PC-3 (cell line): Measurements from ENCODE around the gene LANCL2. TPM values are rescaled to one million over a fixed set of nuclear protein-coding genes. Genes with fewer than 3 reads are reported as not detected.

Experiments
- ATAC-seq: fragments of 200-7000 bp; cut with Tn5 transposase; 2 replicates; pipeline ENCODE4 v1.9.1; 2020; ENCODE audit warnings: mild to moderate bottlenecking, moderate library complexity
- BruUV-seq: library from RNA; stranded (reverse); fragments of 400-500 nt; replicated peaks from 2 replicates; lab custom pipeline; 2021; lab: Mats Ljungman, UMichigan
- CTCF ChIA-PET: fragments of 300-600 bp; sonication (Branson Sonifier 250); formaldehyde crosslinking; loops from one replicate; lab custom pipeline; 2022; ENCODE audit warnings: antibody characterized with exemption; lab: Charles Lee
- POLR2A ChIA-PET: fragments of 300-600 bp; sonication (Branson Sonifier 250); formaldehyde crosslinking; loops from one replicate; lab custom pipeline; 2022; ENCODE audit warnings: antibody characterized with exemption; ENCODE audit not compliant: unreplicated experiment; lab: Charles Lee
- DNase-seq: peaks from one replicate; pipeline ENCODE4 v3.0.0-alpha.2; 2015
- H2AFZ ChIP-seq: fragments of 300-600 bp; sonication (generic); 2 replicates; pipeline ENCODE4 v1.6.0; 2016; ENCODE audit warnings: antibody characterized with exemption, low read length
- H3F3A ChIP-seq: fragments of 300-600 bp; sonication (generic); one replicate; pipeline ENCODE4 v1.6.0; 2017; ENCODE audit warnings: antibody characterized with exemption, low read length, control low read depth, mild to moderate bottlenecking; ENCODE audit not compliant: unreplicated experiment
- H3K27ac ChIP-seq: fragments of 300-600 bp; sonication (generic); 2 replicates; pipeline ENCODE4 v1.5.1; 2016; ENCODE audit warnings: mild to moderate bottlenecking, low read length
- H3K27me3 ChIP-seq: fragments of 300-600 bp; sonication (generic); 2 replicates; pipeline ENCODE4 v1.6.1; 2016; ENCODE audit warnings: low read length, mixed read lengths
- H3K36me3 ChIP-seq: fragments of 300-600 bp; sonication (generic); 2 replicates; pipeline ENCODE4 v1.6.1; 2016; ENCODE audit warnings: low read depth, mixed run types, low read length, mixed read lengths
- H3K4me1 ChIP-seq: fragments of 300-600 bp; sonication (generic); 2 replicates; pipeline ENCODE4 v1.5.1; 2016; ENCODE audit warnings: low read length; ENCODE audit not compliant: insufficient read depth
- H3K4me2 ChIP-seq: fragments of 300-600 bp; sonication (generic); 2 replicates; pipeline ENCODE4 v1.6.0; 2016; ENCODE audit warnings: low read length
- H3K4me3 ChIP-seq: fragments of 300-600 bp; sonication (generic); 2 replicates; pipeline ENCODE4 v1.5.1; 2016; ENCODE audit warnings: mild to moderate bottlenecking, low read length, mixed read lengths
- H3K79me2 ChIP-seq: fragments of 300-600 bp; sonication (generic); 2 replicates; pipeline ENCODE4 v1.6.1; 2017; ENCODE audit warnings: low read length, mixed read lengths
- H3K9ac ChIP-seq: fragments of 300-600 bp; sonication (generic); 2 replicates; pipeline ENCODE4 v1.6.0; 2016; ENCODE audit warnings: mild to moderate bottlenecking, low read length
- H3K9me2 ChIP-seq: fragments of 300-600 bp; sonication (generic); replicated peaks from 2 replicates; pipeline ENCODE4 v1.6.1; 2016; ENCODE audit warnings: mixed run types, low read length, mixed read lengths
- H3K9me3 ChIP-seq: fragments of 300-600 bp; sonication (generic); 2 replicates; pipeline ENCODE4 v1.6.1; 2016; ENCODE audit warnings: low read length, mixed read lengths
- H4K20me1 ChIP-seq: fragments of 300-600 bp; sonication (generic); 2 replicates; pipeline ENCODE4 v1.6.1; 2016; ENCODE audit warnings: low read length, mixed read lengths
- CTCF ChIP-seq: fragments of 300-600 bp; sonication (generic); conservative IDR thresholded peaks from 2 replicates; pipeline ENCODE4 v1.5.1; 2017; ENCODE audit warnings: antibody characterized with exemption, low read depth, mild to moderate bottlenecking, low read length
- EZH2 ChIP-seq: fragments of 300-600 bp; sonication (generic); IDR thresholded peaks from one replicate; pipeline ENCODE4 v1.6.1; 2017; ENCODE audit warnings: antibody characterized with exemption, mild to moderate bottlenecking, low read length; ENCODE audit not compliant: unreplicated experiment
- EZH2phosphoT487 ChIP-seq: fragments of 300-600 bp; sonication (generic); IDR thresholded peaks from 2 replicates; pipeline ENCODE4 v1.6.1; 2018; ENCODE audit warnings: mild to moderate bottlenecking, antibody characterized with exemption, low read length, borderline replicate concordance
- intact Hi-C: fragments of 100-400 bp; cut with micrococcal nuclease; formaldehyde crosslinking; loops from 2 replicates; pipeline ENCODE4 v1.9.0; 2023
- total RNA-seq: library from RNA; depleted of rRNA; stranded (reverse); fragments of >200 nt; gene quantifications from 2 replicates; pipeline ENCODE4 v1.2.3, GENCODE V29; 2014

LANCL2 gene
- total RNA-seq, 1 experiment from 2014 or later: 12.7 TPM

- DNase-seq: no peak
- H3K9me3 ChIP-seq: no peaks in the 10 kb centered on the region
- H3K79me2 ChIP-seq: no peaks in the 10 kb centered on the region
- CTCF ChIA-PET: no interaction called here
- no peaks in the 10 kb centered on the region for H3K36me3 ChIP-seq
- TF ChIP-seq CTCF (no peak), EZH2phosphoT487 (no peak), EZH2 (no peak)
- POLR2A ChIA-PET: no interaction called here
- no peaks in the 10 kb centered on the region for H3F3A ChIP-seq
- 0 out of 2 replicates have a peak, but pooled peaks cover 6% of the 10 kb centered on the region for H3K4me1 ChIP-seq
- no peak overlapping the region for H3K9ac ChIP-seq
- no peaks in the 10 kb centered on the region for H4K20me1 ChIP-seq
- BruUV-seq: no TSS peak
- intact Hi-C loops: no loop called here
- no peak overlapping the region for H3K4me3 ChIP-seq
- no peaks in the 10 kb centered on the region for H3K27me3 ChIP-seq
- no peaks in the 10 kb centered on the region for H3K9me2 ChIP-seq
- no peak overlapping the region for H3K4me2 ChIP-seq
- no peak overlapping the region for H2AFZ ChIP-seq
- no peak for ATAC-seq
- H3K27ac ChIP-seq: no peak overlapping the region
These were observed 38.9 kb upstream of the LANCL2 start for GRCh38 chr7:55326081-55326835.

GRCh38 chr7:55326945-55327626, 38.1 kb upstream of the LANCL2 start:
- intact Hi-C loops: no loop called here
- H3K27me3 ChIP-seq: no peaks in the 10 kb centered on the region
- no peak overlapping the region for H2AFZ ChIP-seq
- ATAC-seq: no peak
- no peak overlapping the region for H3K4me2 ChIP-seq
- TF ChIP-seq EZH2: no peak
- no peak for TF ChIP-seq EZH2phosphoT487
- TF ChIP-seq CTCF: no peak
- POLR2A ChIA-PET: no interaction called here
- no peaks in the 10 kb centered on the region for H3K9me3 ChIP-seq
- DNase-seq: no peak
- no TSS peak for BruUV-seq
- no peaks in the 10 kb centered on the region for H4K20me1 ChIP-seq
- 0 out of 2 replicates have a peak, but pooled peaks cover 6% of the 10 kb centered on the region for H3K4me1 ChIP-seq
- H3K9ac ChIP-seq: no peak overlapping the region
- H3F3A ChIP-seq: no peaks in the 10 kb centered on the region
- no peak overlapping the region for H3K4me3 ChIP-seq
- H3K9me2 ChIP-seq: no peaks in the 10 kb centered on the region
- CTCF ChIA-PET: no interaction called here
- no peak overlapping the region for H3K27ac ChIP-seq
- no peaks in the 10 kb centered on the region for H3K79me2 ChIP-seq
- no peaks in the 10 kb centered on the region for H3K36me3 ChIP-seq

GRCh38 chr7:55335151-55335550, 30.0 kb upstream of the LANCL2 start:
- H3K27ac ChIP-seq: no peak overlapping the region
- H3K9me3 ChIP-seq: no peaks in the 10 kb centered on the region
- no peaks in the 10 kb centered on the region for H3K36me3 ChIP-seq
- intact Hi-C loops: no loop called here
- H3K27me3 ChIP-seq: peaks cover 22% of the 10 kb centered on the region
- H4K20me1 ChIP-seq: no peaks in the 10 kb centered on the region
- no peak for DNase-seq
- no peak overlapping the region for H3K9ac ChIP-seq
- TF ChIP-seq CTCF (no peak), EZH2 (no peak), EZH2phosphoT487 (no peak)
- H3K4me3 ChIP-seq: no peak overlapping the region
- no peaks in the 10 kb centered on the region for H3F3A ChIP-seq
- CTCF ChIA-PET: no interaction called here
- no peaks in the 10 kb centered on the region for H3K4me1 ChIP-seq
- POLR2A ChIA-PET: no interaction called here
- no peak overlapping the region for H2AFZ ChIP-seq
- BruUV-seq: no TSS peak
- H3K79me2 ChIP-seq: no peaks in the 10 kb centered on the region
- H3K9me2 ChIP-seq: no peaks in the 10 kb centered on the region
- H3K4me2 ChIP-seq: no peak overlapping the region
- no peak for ATAC-seq
